ENCODE data around the gene FBXO41. TPM values are rescaled to one million over a fixed set of nuclear protein-coding genes. Genes with fewer than 3 reads are reported as not detected.

Gene FBXO41
- total and polyA plus RNA-seq, 4 donors: 0.06 to 0.51 (median 0.38) TPM

- TF ChIP-seq JUND (IDR thresholded peaks at IDR 0.05) (no peak), EGR1 (IDR thresholded peaks at IDR 0.05; ENCODE audit: low read depth in 2 of 2) (no peak), HNF4A (conservative IDR thresholded peaks at IDR 0.05) (peak in 1 of 2 donors; percentile 48), RAD21 (IDR thresholded peaks at IDR 0.05) (peak; percentile 72 to 81), CTCF (IDR thresholded peaks at IDR 0.05; ENCODE audit: low read depth, low read length, missing input control) (peak; percentile 83)
- Histone ChIP-seq H3K27me3 (ENCODE audit: control insufficient read depth in 4 of 4, insufficient read depth in 4 of 4, low read length in 3 of 4) (no peaks in the 10 kb centered on the region), H3K9ac (ENCODE audit: low read depth in 1 of 2, low read length in 2 of 2) (no peak overlapping the region), H3K36me3 (ENCODE audit: control insufficient read depth in 4 of 4, insufficient read depth in 3 of 4, low read depth in 1 of 4, low read length in 3 of 4) (no peaks in the 10 kb centered on the region), H3K4me1 (ENCODE audit: control insufficient read depth in 4 of 4, insufficient read depth in 4 of 4, low read length in 3 of 4) (peaks cover 4 to 23% (median 12%) of the 10 kb centered on the region in 4 donors), H3K4me3 (ENCODE audit: low read depth in 1 of 3, low read length in 3 of 3) (no peak overlapping the region), H3K9me3 (ENCODE audit: control insufficient read depth in 4 of 4, low read length in 3 of 4) (no peaks in the 10 kb centered on the region), H3K27ac (ENCODE audit: low read depth in 1 of 2, low read length in 2 of 2) (no peak overlapping the region)
- WGBS: 56% methylated on average over 20 of the region's 20 CpGs
- DNase-seq (ENCODE audit: low spot score): peak; percentile 77
Observed at GRCh38 chr2:73212448-73213176, 71.7 kb downstream of the FBXO41 start.

- TF ChIP-seq EGR1 (IDR thresholded peaks at IDR 0.05; ENCODE audit: low read depth in 2 of 2) (no peak), ZBTB33 (IDR thresholded peaks at IDR 0.05) (no peak), REST (IDR thresholded peaks at IDR 0.05) (no peak), YY1 (IDR thresholded peaks at IDR 0.05) (no peak), RAD21 (IDR thresholded peaks at IDR 0.05) (no peak), MAX (IDR thresholded peaks at IDR 0.05) (no peak), NR2F2 (IDR thresholded peaks at IDR 0.05) (no peak), ATF3 (IDR thresholded peaks at IDR 0.05) (no peak), FOXA2 (IDR thresholded peaks at IDR 0.05) (no peak), GABPA (IDR thresholded peaks at IDR 0.05 in 1 of 2, conservative IDR thresholded peaks at IDR 0.05 in 1 of 2) (no peak)
- Histone ChIP-seq H3K9ac (ENCODE audit: low read depth in 1 of 2, low read length in 2 of 2) (no peak overlapping the region), H3K9me3 (ENCODE audit: control insufficient read depth in 4 of 4, low read length in 3 of 4) (no peaks in the 10 kb centered on the region), H3K36me3 (ENCODE audit: control insufficient read depth in 4 of 4, insufficient read depth in 3 of 4, low read depth in 1 of 4, low read length in 3 of 4) (no peaks in the 10 kb centered on the region), H3K4me3 (ENCODE audit: low read depth in 1 of 3, low read length in 3 of 3) (no peak overlapping the region), H3K27me3 (ENCODE audit: control insufficient read depth in 4 of 4, insufficient read depth in 4 of 4, low read length in 3 of 4) (no peaks in the 10 kb centered on the region), H3K27ac (ENCODE audit: low read depth in 1 of 2, low read length in 2 of 2) (no peak overlapping the region), H3K4me1 (ENCODE audit: control insufficient read depth in 4 of 4, insufficient read depth in 4 of 4, low read length in 3 of 4) (peaks cover 4 to 23% (median 12%) of the 10 kb centered on the region in 4 donors)
- DNase-seq (ENCODE audit: low spot score): no peak
- 74% methylated on average over 7 of the region's 7 CpGs for WGBS
Observed at GRCh38 chr2:73212098-73212447, 72.2 kb downstream of the FBXO41 start.

Measured in liver (tissue), 9 donors.